CD14-positive monocyte (primary cell): Measurements from ENCODE around the gene NOS1. TPM values are rescaled to one million over a fixed set of nuclear protein-coding genes. Genes with fewer than 3 reads are reported as not detected.

Experiments
- DNase-seq, 3 donors: peaks; one replicate each; pipeline ENCODE4 v3.0.0-alpha.2; 2011 to 2022
- H2AFZ ChIP-seq: 2 replicates; pipeline ENCODE4 v1.6.0; 2012; ENCODE audit warnings: mild to moderate bottlenecking, low read depth, low read length, inconsistent platforms; ENCODE audit not compliant: insufficient read depth, poor library complexity, severe bottlenecking
- H3K27ac ChIP-seq, 2 donors: 1 replicate in 1 of 2; 2 replicates in 1 of 2; pipeline ENCODE4 v1.5.1; 2012 to 2013; ENCODE audit warnings: low read length in 2 of 2, control low read depth in 1 of 2, inconsistent platforms in 1 of 2, low read depth in 1 of 2, mild to moderate bottlenecking in 1 of 2
- H3K27me3 ChIP-seq, 2 donors: one replicate each; pipeline versions ENCODE4 v1.6.0 to v1.6.1; 2011 to 2013; ENCODE audit warnings: low read length in 2 of 2; ENCODE audit not compliant: control insufficient read depth in 2 of 2, insufficient read depth in 2 of 2
- H3K36me3 ChIP-seq, 2 donors: replicated peaks in 1 of 2; 1 replicate in 1 of 2; 2 replicates in 1 of 2; pipeline versions ENCODE4 v1.5.1 to v1.6.1; 2012 to 2013; ENCODE audit warnings: low read length in 2 of 2, control low read depth in 1 of 2, inconsistent platforms in 1 of 2, mild to moderate bottlenecking in 1 of 2; ENCODE audit not compliant: insufficient read depth in 2 of 2, control insufficient read depth in 1 of 2
- H3K4me1 ChIP-seq, 2 donors: 1 replicate in 1 of 2; 2 replicates in 1 of 2; pipeline versions ENCODE4 v1.5.1 to v1.6.1; 2012 to 2013; ENCODE audit warnings: low read length in 2 of 2, control low read depth in 1 of 2, inconsistent platforms in 1 of 2, mild to moderate bottlenecking in 1 of 2, moderate library complexity in 1 of 2; ENCODE audit not compliant: insufficient read depth in 2 of 2, control insufficient read depth in 1 of 2
- H3K4me2 ChIP-seq: replicated peaks from 2 replicates; pipeline ENCODE3; 2012; ENCODE audit warnings: low read length, moderate library complexity, mild to moderate bottlenecking; ENCODE audit not compliant: poor library complexity, severe bottlenecking; ENCODE audit errors: extremely low read depth
- H3K4me3 ChIP-seq, 3 experiments: fragments of 200-600 bp in 1 of 3; sonication (generic) in 1 of 3; replicated peaks in 1 of 3; 1 replicate in 2 of 3; 2 replicates in 1 of 3; pipeline ENCODE4 v1.5.1; 2011 to 2013; ENCODE audit warnings: low read length in 3 of 3, mild to moderate bottlenecking in 3 of 3, control low read depth in 2 of 3, low read depth in 2 of 3, inconsistent platforms in 1 of 3, moderate library complexity in 1 of 3
- H3K79me2 ChIP-seq: 2 replicates; pipeline ENCODE4 v1.6.0; 2012; ENCODE audit warnings: mild to moderate bottlenecking, control low read depth, inconsistent platforms, low read length, moderate library complexity; ENCODE audit not compliant: insufficient read depth
- H3K9ac ChIP-seq: 2 replicates; pipeline ENCODE4 v1.6.0; 2017; ENCODE audit warnings: low read length, mild to moderate bottlenecking; ENCODE audit not compliant: insufficient read depth, poor library complexity, severe bottlenecking
- H3K9me3 ChIP-seq, 2 donors: replicated peaks in 1 of 2; 1 replicate in 1 of 2; 2 replicates in 1 of 2; pipeline versions ENCODE4 v1.5.1 to v1.6.1; 2012 to 2013; ENCODE audit warnings: low read length in 2 of 2, control low read depth in 1 of 2; ENCODE audit not compliant: control insufficient read depth in 1 of 2, insufficient read depth in 1 of 2
- H4K20me1 ChIP-seq: 2 replicates; pipeline ENCODE4 v1.6.0; 2012; ENCODE audit warnings: mild to moderate bottlenecking, low read length, control low read depth, moderate library complexity; ENCODE audit not compliant: insufficient read depth
- H3K27ac Mint-ChIP-seq, 7 donors: one replicate each; pipeline ENCODE4 v1.8.0; 2020; ENCODE audit warnings: mild to moderate bottlenecking in 7 of 7, mixed read lengths in 7 of 7, moderate library complexity in 6 of 7, inconsistent platforms in 2 of 7
- H3K27me3 Mint-ChIP-seq, 3 donors: one replicate each; pipeline ENCODE4 v1.8.0; 2021 to 2022; ENCODE audit warnings: low read depth in 3 of 3, mild to moderate bottlenecking in 3 of 3, mixed read lengths in 3 of 3, moderate library complexity in 3 of 3, inconsistent platforms in 1 of 3
- H3K36me3 Mint-ChIP-seq, 2 donors: one replicate each; pipeline ENCODE4 v1.8.0; 2020; ENCODE audit warnings: mixed read lengths in 2 of 2, inconsistent platforms in 1 of 2, mild to moderate bottlenecking in 1 of 2
- H3K4me1 Mint-ChIP-seq: one replicate; pipeline ENCODE4 v1.8.0; 2020; ENCODE audit warnings: mild to moderate bottlenecking, mixed read lengths
- H3K4me3 Mint-ChIP-seq, 2 donors: one replicate each; pipeline ENCODE4 v1.8.0; 2020; ENCODE audit warnings: mild to moderate bottlenecking in 2 of 2, mixed read lengths in 2 of 2, moderate library complexity in 1 of 2
- H3K9me3 Mint-ChIP-seq, 7 donors: one replicate each; pipeline ENCODE4 v1.8.0; 2020 to 2022; ENCODE audit warnings: mixed read lengths in 7 of 7, mild to moderate bottlenecking in 6 of 7, moderate library complexity in 6 of 7, inconsistent platforms in 2 of 7
- CTCF ChIP-seq: fragments of 200-600 bp; IDR thresholded peaks from one replicate; pipeline ENCODE4 v1.8.0; 2022; ENCODE audit warnings: antibody characterized with exemption, mild to moderate bottlenecking
- WGBS: methylation state at CpG from one replicate; pipeline ENCODE4 v1.1.5; 2013; ENCODE audit warnings: missing lambda C conversion rate; ENCODE audit not compliant: insufficient coverage; 5-methylcytosine and 5-hydroxymethylcytosine counted together
- intact Hi-C, 2 donors: fragments of 100-400 bp; cut with micrococcal nuclease; formaldehyde crosslinking; loops; one replicate each; pipeline versions ENCODE4 v1.15.0 to v1.15.1; 2023
- polyA plus RNA-seq, 3 donors: library from polyadenylated mRNA; depleted of rRNA in 1 of 3; unstranded in 2 of 3; stranded (reverse) in 1 of 3; fragments of 300-500 nt in 2 of 3; fragments of >200 nt in 1 of 3; fragmentation: Illumina TruSeq in 2 of 3; gene quantifications; 1 replicate in 2 of 3; 2 replicates in 1 of 3; pipeline ENCODE4 v1.2.3, GENCODE V29; 2012 to 2021

NOS1 gene
- polyA plus RNA-seq, 3 donors, result not detected

GRCh38 chr12:117180758-117181467, 180.5 kb downstream of the NOS1 start:
- H3K27ac ChIP-seq, result no peak overlapping the region
- H3K4me1 ChIP-seq, result no peaks in the 10 kb centered on the region
- no peaks in the 10 kb centered on the region for H3K27me3 ChIP-seq
- H3K36me3 Mint-ChIP-seq, result peaks cover 67 to 90% of the 10 kb centered on the region in 2 donors
- no peaks in the 10 kb centered on the region for H3K4me1 Mint-ChIP-seq
- H3K79me2 ChIP-seq, result no peaks in the 10 kb centered on the region
- no peak for TF ChIP-seq CTCF
- peak overlapping the region in 1 of 2 donors; percentile 8 for H3K4me3 Mint-ChIP-seq
- WGBS, result no CpG with 5 or more reads among the region's 4 CpGs
- no peak overlapping the region for H3K4me3 ChIP-seq
- no peak overlapping the region for H3K4me2 ChIP-seq
- peaks cover 4 to 5% of the 10 kb centered on the region in 2 donors for H3K9me3 ChIP-seq
- intact Hi-C loops, result no loop called here
- no peaks in the 10 kb centered on the region for H4K20me1 ChIP-seq
- H3K36me3 ChIP-seq, result peaks cover 37 to 95% of the 10 kb centered on the region in 2 donors
- no peak overlapping the region for H3K9ac ChIP-seq
- H3K27ac Mint-ChIP-seq, result no peak overlapping the region
- no peaks in the 10 kb centered on the region for H3K27me3 Mint-ChIP-seq
- H3K9me3 Mint-ChIP-seq, result peaks cover 0 to 12% (median 3%) of the 10 kb centered on the region in 7 donors
- DNase-seq, result no peak
- H2AFZ ChIP-seq, result no peak overlapping the region

GRCh38 chr12:117178745-117179144, 182.7 kb downstream of the NOS1 start:
- WGBS, result no CpG with 5 or more reads among the region's 2 CpGs
- H3K27ac Mint-ChIP-seq, result no peak overlapping the region
- TF ChIP-seq CTCF, result no peak
- Histone ChIP-seq H3K27ac (no peak overlapping the region), H3K27me3 (no peaks in the 10 kb centered on the region), H3K79me2 (no peaks in the 10 kb centered on the region), H3K4me2 (no peak overlapping the region), H3K36me3 (peaks cover 44 to 95% of the 10 kb centered on the region in 2 donors), H3K9me3 (peaks cover 4 to 5% of the 10 kb centered on the region in 2 donors), H3K4me3 (no peak overlapping the region), H4K20me1 (no peaks in the 10 kb centered on the region), H3K9ac (no peak overlapping the region), H3K4me1 (no peaks in the 10 kb centered on the region), H2AFZ (no peak overlapping the region)
- peaks cover 0 to 12% (median 3%) of the 10 kb centered on the region in 7 donors for H3K9me3 Mint-ChIP-seq
- intact Hi-C loops, result no loop called here
- no peaks in the 10 kb centered on the region for H3K27me3 Mint-ChIP-seq
- DNase-seq, result no peak
- H3K4me3 Mint-ChIP-seq, result no peak overlapping the region
- peaks cover 75 to 90% of the 10 kb centered on the region in 2 donors for H3K36me3 Mint-ChIP-seq
- H3K4me1 Mint-ChIP-seq, result no peaks in the 10 kb centered on the region
